Stomach smooth muscle (tissue), 2 donors: Measurements from ENCODE around the gene TMIE.

Experiments used
- H3K27ac ChIP-seq: one replicate; pipeline ENCODE4 v1.7.0; 2013; ENCODE audit warnings: mild to moderate bottlenecking, low read length, inconsistent platforms
- H3K27me3 ChIP-seq, 2 donors: one replicate each; pipeline ENCODE4 v1.7.0; 2013; ENCODE audit warnings: low read length in 2 of 2; ENCODE audit not compliant: insufficient read depth in 2 of 2, control insufficient read depth in 1 of 2
- H3K36me3 ChIP-seq, 2 donors: one replicate each; pipeline ENCODE4 v1.7.0; 2013; ENCODE audit warnings: low read length in 2 of 2; ENCODE audit not compliant: control insufficient read depth in 2 of 2, insufficient read depth in 2 of 2
- H3K4me1 ChIP-seq: one replicate; pipeline ENCODE4 v1.7.0; 2013; ENCODE audit warnings: low read length; ENCODE audit not compliant: control insufficient read depth, insufficient read depth
- H3K4me3 ChIP-seq, 2 donors: one replicate each; pipeline ENCODE4 v1.7.0; 2013; ENCODE audit warnings: low read length in 2 of 2
- H3K9ac ChIP-seq, 2 donors: one replicate each; pipeline ENCODE4 v1.7.0; 2013; ENCODE audit warnings: low read length in 2 of 2, mild to moderate bottlenecking in 1 of 2
- H3K9me3 ChIP-seq, 2 donors: one replicate each; pipeline ENCODE4 v1.7.0; 2013; ENCODE audit warnings: low read length in 2 of 2; ENCODE audit not compliant: control insufficient read depth in 2 of 2
- donor health status: healthy.
- donor health status: Pancreatic carcinoma.

Gene TMIE

DNA sequence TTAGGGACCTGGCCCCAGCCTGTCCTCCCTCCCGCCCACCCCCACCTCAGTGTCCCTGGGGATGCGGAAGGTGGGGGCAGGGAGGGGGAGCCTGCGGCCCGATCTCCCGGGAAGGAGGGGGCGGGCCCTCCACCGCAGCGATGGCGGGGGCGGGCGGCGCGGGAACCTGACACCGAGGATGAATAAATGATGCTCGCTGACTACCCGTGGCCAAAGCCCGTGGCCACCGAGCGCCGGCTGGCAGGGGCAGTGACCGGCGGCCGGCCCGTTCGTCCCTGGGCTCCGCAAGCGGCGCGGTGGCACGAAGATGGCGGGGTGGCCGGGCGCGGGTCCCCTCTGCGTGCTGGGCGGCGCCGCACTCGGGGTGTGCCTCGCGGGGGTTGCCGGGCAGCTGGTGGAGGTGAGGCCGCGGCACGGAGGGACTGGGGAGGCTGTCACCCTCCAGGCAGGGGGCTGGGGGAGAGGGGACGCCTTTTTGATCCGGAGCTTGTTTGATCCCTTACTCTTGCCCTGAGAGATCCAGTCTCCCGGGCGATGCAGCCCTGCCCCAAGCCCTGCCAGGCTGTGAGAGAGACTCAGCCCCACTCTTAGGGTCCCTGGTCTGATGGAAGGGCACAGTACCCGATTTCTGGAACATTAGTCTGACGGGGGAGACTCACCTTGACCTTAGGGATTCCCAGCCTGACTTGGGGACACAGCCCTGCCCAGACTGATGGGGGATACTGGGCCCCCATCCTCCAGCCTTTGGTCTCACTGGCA lies at the start of gene TMIE:
TMIE (plus strand) TSS at position 212 of the 759 bp plus-strand sequence; CDS start at position 308, 96 bp downstream.
- Histone ChIP-seq H3K9ac (no peak within 1 kb of the TSS), H3K27me3 (peaks cover 2 to 17% of the 10 kb centered on the region in 2 donors), H3K4me3 (peak within 1 kb of the TSS in 1 of 2 donors; percentile 59), H3K4me1 (peaks cover 37% of the 10 kb centered on the region), H3K27ac (no peak within 1 kb of the TSS), H3K9me3 (no peaks in the 10 kb centered on the region), H3K36me3 (no peaks in the 10 kb centered on the region)

DNA sequence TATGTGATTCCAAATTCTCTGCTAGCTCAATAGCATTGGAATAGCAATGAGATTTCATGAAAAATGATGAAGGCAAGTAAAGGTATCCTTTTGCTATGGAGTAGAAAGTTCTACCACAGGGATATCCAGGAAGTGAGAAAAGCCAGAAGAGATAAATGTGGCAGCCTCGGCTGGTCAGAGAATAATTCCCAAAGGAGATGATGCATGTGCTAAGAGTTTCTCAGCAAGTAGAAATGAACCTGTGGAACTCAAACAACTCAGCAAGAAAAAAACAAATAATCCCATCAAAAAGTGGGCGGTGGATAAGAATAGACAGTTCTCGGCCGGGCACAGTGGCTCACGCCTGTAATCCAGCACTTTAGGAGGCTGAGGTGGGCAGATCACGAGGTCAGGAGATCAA lies 45.9 kb upstream of the TMIE start:
- H3K36me3 ChIP-seq, result no peaks in the 10 kb centered on the region
- no peak overlapping the region for H3K27ac ChIP-seq
- H3K4me1 ChIP-seq, result no peaks in the 10 kb centered on the region
- H3K27me3 ChIP-seq, result no peaks in the 10 kb centered on the region
- H3K9me3 ChIP-seq, result peaks cover 0 to 4% of the 10 kb centered on the region in 2 donors
- no peak overlapping the region for H3K9ac ChIP-seq
- H3K4me3 ChIP-seq, result no peak overlapping the region

DNA sequence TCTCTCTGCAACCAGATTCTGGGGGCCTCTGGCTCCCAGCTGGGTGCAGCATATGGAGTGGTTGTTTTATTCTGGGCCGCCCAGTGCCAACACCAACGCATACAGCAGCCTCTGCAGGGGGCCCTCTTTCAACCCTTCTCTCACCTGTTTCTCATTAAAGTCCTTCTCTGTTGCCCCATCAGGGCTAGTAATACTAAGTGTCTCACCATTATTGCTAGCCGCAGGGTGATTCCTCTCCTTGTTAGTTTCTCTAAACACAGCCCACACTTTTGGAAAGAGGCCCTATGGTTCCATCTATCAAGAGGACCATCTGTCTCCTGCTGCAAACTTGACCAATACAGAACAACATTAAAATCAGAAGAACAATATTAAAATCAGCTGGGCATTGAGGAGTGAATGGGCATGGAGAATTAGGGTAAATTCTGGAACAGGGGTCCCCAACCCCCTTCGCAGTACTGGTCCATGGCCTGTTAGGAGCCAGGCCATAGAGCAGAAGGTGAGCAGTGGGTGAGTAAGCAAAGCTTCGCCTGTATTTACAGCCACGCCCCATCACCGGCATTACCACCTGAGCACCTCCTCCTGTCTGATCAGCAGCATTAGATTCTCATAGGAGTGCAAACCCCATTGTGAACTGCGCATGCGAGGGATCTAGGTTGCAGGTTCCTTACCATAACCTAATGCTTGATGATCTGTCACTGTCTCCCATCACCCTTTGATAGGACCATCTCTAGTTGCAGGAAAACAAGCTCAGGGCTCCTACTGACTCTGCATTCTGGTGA lies 44.2 kb upstream of the TMIE start:
- no peaks in the 10 kb centered on the region for H3K36me3 ChIP-seq
- no peak overlapping the region for H3K27ac ChIP-seq
- peaks cover 2 to 6% of the 10 kb centered on the region in 2 donors for H3K27me3 ChIP-seq
- H3K4me3 ChIP-seq, result no peak overlapping the region
- peaks cover 0 to 3% of the 10 kb centered on the region in 2 donors for H3K9me3 ChIP-seq
- H3K9ac ChIP-seq, result no peak overlapping the region
- no peaks in the 10 kb centered on the region for H3K4me1 ChIP-seq

GRCh38 chr3:46659285-46659684 lies 41.9 kb upstream of the TMIE start:
- Histone ChIP-seq H3K4me3 (no peak overlapping the region), H3K9ac (no peak overlapping the region), H3K27me3 (peaks cover 2 to 6% of the 10 kb centered on the region in 2 donors), H3K36me3 (no peaks in the 10 kb centered on the region), H3K9me3 (no peaks in the 10 kb centered on the region), H3K4me1 (peaks cover 9% of the 10 kb centered on the region), H3K27ac (no peak overlapping the region)

GRCh38 chr3:46660003-46660402 lies 41.2 kb upstream of the TMIE start:
- H3K4me1 ChIP-seq, result peaks cover 10% of the 10 kb centered on the region
- no peak overlapping the region for H3K9ac ChIP-seq

DNA sequence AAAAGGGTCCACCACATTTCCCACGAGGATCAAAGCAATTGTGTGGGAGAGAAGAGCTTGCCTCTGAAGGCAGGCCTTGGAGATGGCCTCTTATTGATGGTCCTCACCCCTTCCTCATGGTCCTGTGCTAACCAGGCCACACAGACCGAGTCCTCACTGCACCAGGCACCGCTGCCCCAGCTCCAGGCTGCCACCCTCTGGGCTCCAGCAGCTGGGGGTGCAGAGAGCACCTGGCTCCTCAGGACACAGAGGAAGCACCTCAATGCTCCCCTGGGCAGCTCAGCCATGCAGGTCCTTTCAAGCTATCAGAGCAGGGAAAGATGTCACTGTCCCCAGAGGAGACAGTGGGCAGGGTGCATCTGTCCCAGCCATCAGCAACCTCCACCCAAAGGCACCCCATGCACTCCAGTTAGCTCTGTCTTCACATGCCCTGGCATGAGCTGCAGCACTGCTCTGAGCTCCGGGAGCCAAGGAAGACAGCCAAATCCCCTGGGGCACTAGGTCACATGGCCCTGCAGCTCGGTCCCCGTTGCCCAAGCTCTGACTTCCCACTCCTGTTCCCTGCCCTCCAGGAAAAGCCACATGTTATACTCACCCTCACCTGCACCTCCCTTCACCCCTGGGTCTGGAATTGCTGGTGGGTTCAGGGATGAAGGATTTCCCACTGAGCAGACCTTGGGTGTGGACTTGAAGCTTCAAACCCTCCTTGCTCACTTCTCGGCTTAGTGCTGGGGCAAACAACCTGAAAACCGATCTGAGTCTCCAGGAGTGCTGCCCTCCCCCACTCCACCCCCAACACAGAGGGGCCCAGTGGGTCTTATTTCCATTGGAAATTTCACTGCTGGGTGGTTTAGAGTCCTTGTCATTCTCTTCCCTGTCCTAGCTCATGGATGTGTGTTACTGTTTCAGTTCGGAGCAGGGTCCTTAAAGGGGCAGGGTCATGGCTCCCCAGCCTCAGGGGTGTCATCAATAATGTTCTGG lies 40.4 kb upstream of the TMIE start:
- H3K4me3 ChIP-seq, result no peak overlapping the region
- no peaks in the 10 kb centered on the region for H3K36me3 ChIP-seq
- no peak overlapping the region for H3K9ac ChIP-seq
- H3K27ac ChIP-seq, result no peak overlapping the region
- peaks cover 2 to 6% of the 10 kb centered on the region in 2 donors for H3K27me3 ChIP-seq
- H3K4me1 ChIP-seq, result peaks cover 10% of the 10 kb centered on the region
- no peaks in the 10 kb centered on the region for H3K9me3 ChIP-seq

More at GRCh38 chr3:46660003-46660402, 41.2 kb upstream of the TMIE start:
- Histone ChIP-seq H3K9me3 (no peaks in the 10 kb centered on the region), H3K27ac (no peak overlapping the region), H3K27me3 (peaks cover 2 to 6% of the 10 kb centered on the region in 2 donors), H3K36me3 (no peaks in the 10 kb centered on the region), H3K4me3 (no peak overlapping the region)

- H3K27ac ChIP-seq, result no peak overlapping the region
Measured at GRCh38 chr3:46661776-46662766, 39.1 kb upstream of the TMIE start.

GRCh38 chr3:46662771-46663551 lies 38.2 kb upstream of the TMIE start:
- no peak overlapping the region for H3K9ac ChIP-seq
- H3K4me1 ChIP-seq, result peaks cover 13% of the 10 kb centered on the region
- H3K36me3 ChIP-seq, result no peaks in the 10 kb centered on the region
- no peaks in the 10 kb centered on the region for H3K9me3 ChIP-seq
- peaks cover 2 to 6% of the 10 kb centered on the region in 2 donors for H3K27me3 ChIP-seq
- H3K4me3 ChIP-seq, result peak overlapping the region in 1 of 2 donors; percentile 15
- no peak overlapping the region for H3K27ac ChIP-seq

More at GRCh38 chr3:46661776-46662766, 39.1 kb upstream of the TMIE start:
- H3K36me3 ChIP-seq, result no peaks in the 10 kb centered on the region
- H3K9me3 ChIP-seq, result no peaks in the 10 kb centered on the region
- H3K4me3 ChIP-seq, result no peak overlapping the region
- no peak overlapping the region for H3K9ac ChIP-seq
- H3K4me1 ChIP-seq, result peaks cover 13% of the 10 kb centered on the region
- H3K27me3 ChIP-seq, result peaks cover 2 to 6% of the 10 kb centered on the region in 2 donors

- Histone ChIP-seq H3K9ac (no peak overlapping the region), H3K9me3 (no peaks in the 10 kb centered on the region), H3K27ac (no peak overlapping the region), H3K27me3 (peaks cover 2 to 6% of the 10 kb centered on the region in 2 donors), H3K36me3 (no peaks in the 10 kb centered on the region), H3K4me3 (peak overlapping the region in 1 of 2 donors; percentile 15), H3K4me1 (peaks cover 13% of the 10 kb centered on the region)
Measured at GRCh38 chr3:46663591-46664135, 37.5 kb upstream of the TMIE start.
